ENCODE measurements around the gene KCNQ1. TPM values are rescaled to one million over a fixed set of nuclear protein-coding genes. Genes with fewer than 3 reads are reported as not detected.

KCNQ1 gene
- total RNA-seq, 1 experiment from 2014 or later, result not detected

DNA sequence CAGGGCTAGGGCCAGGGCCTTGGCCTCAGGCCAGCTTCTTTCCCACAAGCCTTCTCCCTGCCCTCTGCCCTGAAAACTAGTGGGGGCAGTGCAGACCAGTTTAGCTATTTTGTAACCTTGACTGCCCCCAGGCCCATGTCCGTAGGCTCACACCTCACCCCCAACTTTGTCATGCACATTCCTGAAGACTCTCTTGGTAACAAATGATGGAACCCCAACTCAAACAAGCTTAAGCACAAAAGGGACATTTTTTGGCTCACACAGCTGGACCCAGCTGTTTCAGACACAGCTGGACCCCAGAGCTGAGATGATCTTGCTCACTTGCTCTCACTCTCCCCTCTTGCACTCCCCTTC, 208.4 kb downstream of the KCNQ1 start:
- ChIA-PET POLR2A (ENCODE audit: unreplicated experiment) (interaction anchor here (0.6 kb wide), 1 partner anchor 120 kb away, joined by 3 read pairs; no protein-coding TSS in a partner anchor), CTCF (no interaction called here)
- Histone ChIP-seq H3K36me3 (ENCODE audit: low read depth) (no peaks in the 10 kb centered on the region), H3K27me3 (ENCODE audit: insufficient read depth, low read depth) (no peaks in the 10 kb centered on the region), H4K20me1 (ENCODE audit: insufficient read depth) (no peaks in the 10 kb centered on the region), H3K4me2 (no peak overlapping the region), H3K79me2 (ENCODE audit: low read depth) (no peaks in the 10 kb centered on the region), H3K4me3 (no peak overlapping the region), H3K9me2 (ENCODE audit: insufficient read depth) (no peaks in the 10 kb centered on the region), H2AFZ (no peak overlapping the region), H3K4me1 (replicated peaks; ENCODE audit: insufficient read depth) (no peaks in the 10 kb centered on the region), H3F3A (ENCODE audit: insufficient read depth, low read depth) (no peaks in the 10 kb centered on the region), H3K9me3 (ENCODE audit: insufficient read depth, low read depth) (peaks cover 43% of the 10 kb centered on the region), H3K27ac (no peak overlapping the region)
- intact Hi-C loops (cut with micrococcal nuclease; ENCODE audit: unreplicated experiment), result no loop called here
- TF ChIP-seq EZH2 (IDR thresholded peaks at IDR 0.05; ENCODE audit: low read depth), result no peak
- TF ChIP-seq, protein P1, sequence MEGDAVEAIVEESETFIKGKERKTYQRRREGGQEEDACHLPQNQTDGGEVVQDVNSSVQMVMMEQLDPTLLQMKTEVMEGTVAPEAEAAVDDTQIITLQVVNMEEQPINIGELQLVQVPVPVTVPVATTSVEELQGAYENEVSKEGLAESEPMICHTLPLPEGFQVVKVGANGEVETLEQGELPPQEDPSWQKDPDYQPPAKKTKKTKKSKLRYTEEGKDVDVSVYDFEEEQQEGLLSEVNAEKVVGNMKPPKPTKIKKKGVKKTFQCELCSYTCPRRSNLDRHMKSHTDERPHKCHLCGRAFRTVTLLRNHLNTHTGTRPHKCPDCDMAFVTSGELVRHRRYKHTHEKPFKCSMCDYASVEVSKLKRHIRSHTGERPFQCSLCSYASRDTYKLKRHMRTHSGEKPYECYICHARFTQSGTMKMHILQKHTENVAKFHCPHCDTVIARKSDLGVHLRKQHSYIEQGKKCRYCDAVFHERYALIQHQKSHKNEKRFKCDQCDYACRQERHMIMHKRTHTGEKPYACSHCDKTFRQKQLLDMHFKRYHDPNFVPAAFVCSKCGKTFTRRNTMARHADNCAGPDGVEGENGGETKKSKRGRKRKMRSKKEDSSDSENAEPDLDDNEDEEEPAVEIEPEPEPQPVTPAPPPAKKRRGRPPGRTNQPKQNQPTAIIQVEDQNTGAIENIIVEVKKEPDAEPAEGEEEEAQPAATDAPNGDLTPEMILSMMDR (conservative IDR thresholded peaks at IDR 0.05), result no peak
- BruUV-seq (replicated peaks), result no TSS peak
- DNase-seq, result no peak

DNA sequence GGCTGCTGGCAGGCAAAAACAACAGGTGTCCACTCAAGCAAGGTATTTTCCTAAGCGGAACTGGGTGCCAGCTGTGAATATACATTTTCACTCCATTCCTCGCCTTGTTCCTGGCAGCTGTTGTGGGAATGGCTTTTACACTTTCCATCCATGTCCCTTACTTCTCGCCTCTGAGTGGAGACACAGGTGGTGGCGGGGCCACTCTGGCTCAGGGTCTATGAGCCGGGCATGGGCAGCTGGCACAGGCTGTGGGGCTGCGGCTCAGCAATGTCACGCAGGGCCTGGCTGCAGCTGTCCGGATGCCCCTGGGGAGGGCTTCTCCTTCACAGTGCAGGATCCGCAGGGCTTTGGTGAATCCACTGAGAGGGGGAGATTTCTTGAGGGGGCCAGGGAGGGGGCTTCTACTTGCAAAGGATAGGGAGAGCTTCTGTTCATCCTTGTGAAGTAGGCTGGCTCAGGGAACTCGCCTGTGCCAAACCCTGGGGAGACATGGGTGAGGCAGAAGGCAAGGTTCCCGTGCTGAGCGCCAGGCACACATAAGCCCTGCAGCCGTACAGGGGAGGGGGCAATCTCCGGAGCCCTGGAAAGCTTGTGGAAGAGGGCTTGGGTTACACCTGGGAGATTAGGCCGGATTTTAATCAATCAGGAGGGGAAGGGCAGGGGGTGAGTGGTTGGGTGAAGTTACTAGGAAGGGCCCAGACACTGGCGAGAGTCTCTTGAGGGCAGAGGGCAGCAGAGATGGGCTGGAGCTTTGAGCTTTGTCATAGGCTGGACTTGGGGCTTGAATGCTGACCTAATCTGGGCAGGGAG, 209.3 kb downstream of the KCNQ1 start:
- H3K4me1 ChIP-seq (replicated peaks; ENCODE audit: insufficient read depth), result no peaks in the 10 kb centered on the region
- H3K79me2 ChIP-seq (ENCODE audit: low read depth), result no peaks in the 10 kb centered on the region
- TF ChIP-seq, protein P1 (conservative IDR thresholded peaks at IDR 0.05), result no peak
- no peak for TF ChIP-seq EZH2 (IDR thresholded peaks at IDR 0.05; ENCODE audit: low read depth)
- H2AFZ ChIP-seq, result no peak overlapping the region
- no peak overlapping the region for H3K4me3 ChIP-seq
- no peak overlapping the region for H3K4me2 ChIP-seq
- no peaks in the 10 kb centered on the region for H3K36me3 ChIP-seq (ENCODE audit: low read depth)
- no peak for DNase-seq
- H3K9me3 ChIP-seq (ENCODE audit: insufficient read depth, low read depth), result peaks cover 40% of the 10 kb centered on the region
- intact Hi-C loops (cut with micrococcal nuclease; ENCODE audit: unreplicated experiment), result no loop called here
- no peaks in the 10 kb centered on the region for H3K9me2 ChIP-seq (ENCODE audit: insufficient read depth)
- no peaks in the 10 kb centered on the region for H3F3A ChIP-seq (ENCODE audit: insufficient read depth, low read depth)
- no TSS peak for BruUV-seq (replicated peaks)
- H3K27me3 ChIP-seq (ENCODE audit: insufficient read depth, low read depth), result no peaks in the 10 kb centered on the region
- POLR2A ChIA-PET (ENCODE audit: unreplicated experiment), result no interaction called here
- no peaks in the 10 kb centered on the region for H4K20me1 ChIP-seq (ENCODE audit: insufficient read depth)
- CTCF ChIA-PET, result no interaction called here
- H3K27ac ChIP-seq, result no peak overlapping the region

GRCh38 chr11:2655016-2655719, 210.4 kb downstream of the KCNQ1 start:
- ChIA-PET CTCF (no interaction called here), POLR2A (ENCODE audit: unreplicated experiment) (no interaction called here)
- Histone ChIP-seq H4K20me1 (ENCODE audit: insufficient read depth) (no peaks in the 10 kb centered on the region), H2AFZ (no peak overlapping the region), H3K9me3 (ENCODE audit: insufficient read depth, low read depth) (peaks cover 45% of the 10 kb centered on the region), H3K36me3 (ENCODE audit: low read depth) (no peaks in the 10 kb centered on the region), H3K4me2 (no peak overlapping the region), H3K79me2 (ENCODE audit: low read depth) (no peaks in the 10 kb centered on the region), H3K4me1 (replicated peaks; ENCODE audit: insufficient read depth) (no peaks in the 10 kb centered on the region), H3K9me2 (ENCODE audit: insufficient read depth) (no peaks in the 10 kb centered on the region), H3F3A (ENCODE audit: insufficient read depth, low read depth) (no peaks in the 10 kb centered on the region), H3K4me3 (no peak overlapping the region), H3K27me3 (ENCODE audit: insufficient read depth, low read depth) (no peaks in the 10 kb centered on the region), H3K27ac (no peak overlapping the region)
- no TSS peak for BruUV-seq (replicated peaks)
- TF ChIP-seq, protein P1 (conservative IDR thresholded peaks at IDR 0.05), result no peak
- no peak for TF ChIP-seq EZH2 (IDR thresholded peaks at IDR 0.05; ENCODE audit: low read depth)
- DNase-seq, result no peak
- intact Hi-C loops (cut with micrococcal nuclease; ENCODE audit: unreplicated experiment), result no loop called here
